Epidermal melanocyte (primary cell): ENCODE measurements around the gene NUDT8.
"Not testable (repeated sequence)": the region's sequence is repeated elsewhere in the genome, so short reads cannot be mapped to it uniquely, and the experiment has no call there.

Experiments used
- DNase-seq: peaks from one replicate; pipeline ENCODE4 v3.0.0; 2011; ENCODE audit warnings: low spot score; ENCODE audit not compliant: insufficient read length

NUDT8 gene

GRCh38 chr11:67613313-67613959 lies 16.3 kb downstream of the NUDT8 start:
- DNase-seq = no peak

DNA sequence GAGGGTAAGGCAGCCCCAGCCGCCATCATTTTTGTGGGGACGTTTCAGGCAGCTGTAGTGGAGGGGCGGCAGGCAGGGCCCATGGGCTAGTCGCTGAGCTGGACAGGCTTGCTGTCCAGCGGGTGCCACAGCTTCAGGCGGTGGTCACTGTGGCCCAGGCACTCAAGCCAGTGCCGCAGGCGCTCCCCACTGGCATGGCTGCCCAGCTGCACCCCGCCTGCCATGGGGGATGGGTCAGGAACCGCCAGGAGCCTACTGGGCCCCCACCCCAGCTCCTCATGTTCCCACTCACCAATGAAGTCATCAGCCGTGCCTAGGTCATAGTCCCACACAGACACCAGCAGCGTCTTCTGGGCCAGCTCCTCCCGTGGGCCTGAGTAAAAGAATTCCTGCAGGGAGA lies 17.0 kb downstream of the NUDT8 start:
- no peak for DNase-seq

GRCh38 chr11:67611704-67612587 lies 17.8 kb downstream of the NUDT8 start:
- no peak for DNase-seq

- DNase-seq = no peak
Observed at GRCh38 chr11:67611165-67611564, 18.6 kb downstream of the NUDT8 start.

GRCh38 chr11:67610302-67610868 lies 19.4 kb downstream of the NUDT8 start:
- no peak for DNase-seq

DNA sequence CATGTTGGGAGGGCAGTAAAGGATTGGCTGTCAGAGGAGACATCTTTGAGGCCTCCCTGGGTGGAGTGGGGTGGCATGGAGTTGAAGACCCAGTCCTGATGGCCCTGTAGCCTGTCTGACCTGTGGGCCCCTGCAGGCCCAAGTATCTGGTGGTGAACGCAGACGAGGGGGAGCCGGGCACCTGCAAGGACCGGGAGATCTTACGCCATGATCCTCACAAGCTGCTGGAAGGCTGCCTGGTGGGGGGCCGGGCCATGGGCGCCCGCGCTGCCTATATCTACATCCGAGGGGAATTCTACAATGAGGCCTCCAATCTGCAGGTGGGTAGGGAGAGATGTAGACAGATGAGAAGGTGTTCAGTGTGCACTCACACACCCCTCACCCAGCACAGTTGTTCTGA lies 20.4 kb downstream of the NUDT8 start:
- DNase-seq = no peak

GRCh38 chr11:67608486-67608885 lies 21.3 kb downstream of the NUDT8 start:
- no peak for DNase-seq

DNA sequence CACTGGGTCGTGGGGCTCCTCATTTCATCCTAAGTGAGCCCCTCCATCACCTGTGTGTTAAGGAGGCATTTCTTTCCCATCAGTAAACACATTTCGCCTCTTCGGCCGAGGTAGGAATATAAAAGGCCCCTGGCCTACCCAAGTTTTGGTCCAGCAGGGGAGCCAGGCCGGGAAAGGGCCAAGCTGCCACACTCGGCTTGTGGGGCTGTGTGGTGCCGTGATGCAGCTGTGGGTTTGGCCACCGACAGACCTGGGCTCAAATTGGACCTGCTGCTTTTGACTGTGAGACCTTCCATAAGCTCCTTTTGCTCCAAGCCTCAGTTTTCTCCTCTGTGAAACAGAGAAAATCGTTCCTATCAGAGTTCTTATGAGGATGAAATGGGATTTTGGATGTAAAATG lies 22.2 kb downstream of the NUDT8 start:
- DNase-seq = no peak

GRCh38 chr11:67606492-67607295 lies 23.0 kb downstream of the NUDT8 start, which contains the start of gene NDUFV1:
TSS of gene NDUFV1 (plus strand) at chr11:67606936. CDS start at chr11:67607005, 69 bp downstream.
- peak; percentile 51 for DNase-seq

- DNase-seq = no peak
Observed at GRCh38 chr11:67606093-67606491, 23.6 kb downstream of the NUDT8 start.

- no peak for DNase-seq
Observed at GRCh38 chr11:67605231-67606011, 24.3 kb downstream of the NUDT8 start.

GRCh38 chr11:67604815-67605214 lies 24.9 kb downstream of the NUDT8 start:
- DNase-seq = no peak

- DNase-seq = not testable (repeated sequence)
Observed at GRCh38 chr11:67604119-67604518, 25.6 kb downstream of the NUDT8 start.

DNA sequence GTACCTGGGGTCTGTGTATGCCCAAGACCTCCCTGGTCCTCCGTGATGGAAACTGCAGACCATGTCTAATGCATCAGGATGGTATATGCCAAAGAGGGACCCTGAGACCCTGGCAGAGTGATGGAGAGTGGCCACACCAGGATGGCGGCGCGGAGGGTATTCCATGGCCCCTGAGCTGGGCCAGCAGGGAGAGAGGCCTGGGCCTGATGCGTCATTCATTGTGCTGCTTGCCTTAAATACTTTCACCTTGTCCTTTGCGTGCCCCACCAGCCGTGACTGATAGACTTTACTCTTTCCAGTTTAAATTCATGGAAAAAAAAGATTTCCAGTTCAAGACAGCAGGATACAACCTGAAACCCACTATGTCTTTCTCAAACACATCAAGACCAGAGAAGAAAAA lies 28.6 kb downstream of the NUDT8 start:
- no peak for DNase-seq

- DNase-seq = no peak
Observed at GRCh38 chr11:67600324-67601029, 29.3 kb downstream of the NUDT8 start.

GRCh38 chr11:67599149-67599548 lies 30.6 kb downstream of the NUDT8 start:
- DNase-seq = no peak

DNA sequence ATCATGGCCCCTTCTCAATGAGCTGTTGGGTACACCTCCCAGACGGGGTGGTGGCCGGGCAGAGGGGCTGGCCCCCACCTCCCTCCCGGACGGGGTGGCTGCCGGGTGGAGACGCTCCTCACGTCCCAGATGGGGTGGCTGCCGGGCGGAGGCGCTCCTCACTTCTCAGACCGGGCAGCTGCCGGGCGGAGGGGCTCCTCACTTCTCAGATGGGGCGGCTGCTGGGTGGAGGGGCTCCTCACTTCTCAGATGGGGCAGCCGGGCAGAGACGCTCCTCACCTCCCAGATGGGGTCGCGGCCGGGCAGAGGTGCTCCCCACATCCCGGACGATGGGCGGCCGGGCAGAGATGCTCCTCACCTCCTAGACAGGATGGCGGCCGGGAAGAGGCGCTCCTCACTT lies 31.8 kb downstream of the NUDT8 start:
- not testable (repeated sequence) for DNase-seq

- DNase-seq = not testable (repeated sequence)
Observed at GRCh38 chr11:67597458-67597857, 32.3 kb downstream of the NUDT8 start.

DNA sequence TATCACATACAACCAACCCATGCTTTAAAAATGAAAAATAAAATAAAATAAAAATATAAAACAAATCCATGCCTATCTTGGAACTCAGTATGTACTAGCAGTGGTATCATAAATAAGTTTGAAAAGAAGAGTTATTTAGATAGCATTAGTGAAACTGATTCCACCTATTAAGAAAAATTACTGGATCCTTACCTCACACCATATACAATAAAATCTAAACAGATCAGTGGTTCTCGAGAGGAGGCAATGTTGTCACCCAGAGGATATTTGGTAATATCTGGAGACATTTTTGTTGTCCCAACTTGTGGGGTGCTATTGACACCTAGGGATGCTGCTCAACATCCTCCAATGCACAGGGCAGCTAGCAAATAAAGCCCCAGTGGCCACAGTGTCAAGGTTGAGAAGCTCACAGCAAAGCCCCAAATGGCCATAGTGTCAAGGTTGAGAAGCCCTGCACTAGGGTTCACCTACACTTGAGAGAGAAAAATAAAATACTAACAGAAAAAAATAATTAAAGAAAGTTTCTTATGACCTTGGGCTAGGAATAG lies 32.9 kb downstream of the NUDT8 start:
- DNase-seq = no peak

DNA sequence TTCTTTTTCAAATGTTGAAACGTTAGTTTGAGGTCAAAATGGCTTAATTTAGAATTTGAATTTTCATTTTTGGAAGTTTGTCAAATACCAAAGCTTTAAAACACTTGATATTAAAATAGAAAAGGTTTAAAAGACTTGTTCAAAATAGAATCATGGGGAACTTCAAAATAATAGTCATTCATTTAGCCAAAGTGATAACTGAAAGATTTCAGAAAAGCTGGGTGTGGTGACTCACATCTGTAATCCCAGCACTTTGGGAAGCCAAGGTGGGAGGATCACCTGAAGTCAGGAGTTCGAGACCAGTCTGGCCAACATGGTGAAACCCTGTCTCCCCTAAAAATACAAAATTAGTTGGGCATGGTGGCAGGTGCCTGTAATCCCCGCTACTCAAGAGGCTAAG lies 35.3 kb downstream of the NUDT8 start:
- DNase-seq = no peak
